Hematopoietic multipotent progenitor cell treated with erythropoietin and hydrocortisone succinate and interleukin-3 and kit ligand, for 17 days (in vitro differentiated cells): ENCODE results near the gene CDR2L.
"Not testable (repeated sequence)": the region's sequence is repeated elsewhere in the genome, so short reads cannot be mapped to it uniquely, and the experiment has no call there.

Source experiments
- DNase-seq: peaks from one replicate; pipeline ENCODE4 v3.0.0-alpha.2; 2015; ENCODE audit warnings: low spot score

CDR2L gene

DNA sequence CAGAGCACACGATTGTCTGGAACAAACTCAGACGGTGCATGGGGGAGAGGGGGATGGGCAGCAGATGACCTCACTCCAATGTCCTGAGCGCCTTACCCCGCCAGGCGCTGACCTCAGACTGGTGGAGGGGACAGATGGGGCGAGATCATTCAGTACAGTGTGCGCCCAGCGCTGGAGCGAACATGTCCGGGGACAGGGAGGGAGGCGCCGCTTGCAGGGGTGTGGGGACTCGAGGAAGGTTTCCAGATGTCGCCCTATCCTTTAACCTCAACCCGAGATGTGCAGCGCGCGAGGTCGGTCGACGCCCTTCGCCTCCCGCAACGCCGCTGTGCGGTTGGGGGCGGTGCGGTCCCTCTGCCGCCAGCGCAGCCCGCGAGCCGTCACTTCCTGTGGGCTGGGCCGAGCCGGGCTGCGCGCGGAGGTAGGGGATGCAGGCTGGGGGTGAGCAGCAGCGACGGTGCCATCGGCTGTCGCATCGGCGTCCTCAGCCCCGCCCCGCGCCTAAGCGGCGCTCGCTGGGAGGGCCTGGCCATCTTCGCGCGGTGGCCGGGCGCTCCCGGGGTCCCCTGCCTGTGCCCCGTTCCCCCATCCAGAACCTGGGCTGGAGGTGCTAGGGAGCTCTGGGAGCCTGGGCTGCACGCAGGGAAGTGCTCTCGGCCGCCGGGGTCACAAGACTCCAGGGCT is 5.3 kb upstream of the CDR2L start:
- DNase-seq: no peak

DNA sequence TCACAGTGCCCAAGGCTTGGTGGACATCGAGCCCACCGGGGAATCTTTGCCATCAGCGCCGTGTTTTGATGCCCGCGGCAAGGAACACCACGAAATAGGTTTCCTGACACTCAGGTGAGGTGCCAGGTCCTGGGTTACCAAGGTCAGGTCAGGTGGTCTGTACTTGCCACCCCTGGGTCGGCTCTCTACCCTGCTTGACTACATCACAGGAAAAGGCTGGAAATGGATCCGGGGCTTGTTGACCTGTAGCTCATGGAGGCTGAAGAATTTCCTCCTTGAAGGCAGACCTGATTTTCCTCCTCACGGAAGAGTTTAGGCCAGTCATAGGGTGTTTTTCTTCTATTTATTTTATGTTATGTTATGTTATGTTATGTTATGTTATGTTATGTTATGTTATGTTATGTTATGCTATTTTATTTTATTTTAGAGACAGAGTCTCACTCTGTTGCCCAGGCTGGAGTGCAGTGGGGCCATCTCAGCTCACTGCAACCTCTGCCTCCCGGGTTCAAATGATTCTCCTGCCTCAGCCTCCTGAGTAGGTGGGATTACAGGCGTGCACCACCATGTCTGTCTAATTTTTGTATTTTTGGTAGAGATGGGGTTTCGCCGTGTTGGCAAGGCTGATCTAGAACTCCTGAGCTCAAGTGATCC is 4.6 kb upstream of the CDR2L start:
- DNase-seq: not testable (repeated sequence)

DNA sequence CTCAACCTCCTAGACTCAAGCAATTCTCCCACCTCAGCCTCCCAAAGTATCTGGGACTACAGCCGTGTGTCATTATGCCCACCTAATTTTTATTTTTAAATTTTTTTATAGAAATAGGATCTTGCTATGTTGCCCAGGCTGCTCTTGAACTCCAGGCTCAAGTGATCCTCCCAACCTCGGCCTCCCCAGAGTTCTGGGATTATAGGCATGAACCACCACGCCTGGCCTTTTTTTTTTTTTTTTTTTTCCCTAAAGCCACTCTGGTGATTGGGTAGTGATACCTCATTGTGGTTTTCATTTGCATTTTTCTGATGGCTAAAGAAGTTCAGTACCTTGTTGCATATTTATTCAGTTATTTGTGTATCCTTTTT is 1.2 kb upstream of the CDR2L start:
- no peak for DNase-seq

DNA sequence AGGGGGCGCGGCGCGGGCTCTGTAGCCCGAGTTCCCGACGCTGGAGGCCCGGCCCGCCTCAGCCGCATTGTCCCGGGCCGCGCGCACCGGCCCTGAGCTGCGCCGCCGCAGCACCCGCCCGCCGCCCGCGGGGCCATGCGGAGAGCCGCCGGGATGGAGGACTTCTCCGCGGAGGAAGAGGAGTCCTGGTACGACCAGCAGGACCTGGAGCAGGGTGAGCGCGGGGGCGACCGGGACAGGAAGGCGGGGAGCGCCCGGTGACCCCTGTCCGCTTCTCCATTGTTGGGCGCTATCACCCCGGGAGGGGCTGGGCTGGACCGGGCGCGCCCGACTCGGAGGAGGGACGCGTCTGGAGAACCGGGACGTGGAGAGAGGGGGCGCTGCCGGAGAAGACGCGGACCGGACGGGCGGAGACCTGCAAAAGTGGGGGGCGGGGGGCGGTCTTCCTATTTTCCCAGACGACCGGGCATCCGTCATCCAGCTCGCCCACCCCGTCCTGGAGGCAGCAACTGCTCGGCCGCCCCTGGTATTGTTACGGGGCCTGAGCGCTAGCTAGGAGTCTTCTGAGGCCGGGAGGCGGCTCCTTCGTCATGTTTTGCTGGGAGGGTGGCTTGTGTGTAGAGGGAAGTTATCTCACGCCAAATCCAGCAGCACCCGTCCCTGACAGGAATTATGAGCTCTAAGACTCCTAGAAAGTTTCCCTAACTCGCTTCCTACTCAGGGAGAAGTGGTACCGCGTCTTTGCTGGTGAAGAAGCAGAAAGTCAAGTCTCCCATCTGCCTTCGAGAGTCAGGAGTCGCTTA is 678 bp downstream of the CDR2L start:
- DNase-seq: peak; percentile 12

DNA sequence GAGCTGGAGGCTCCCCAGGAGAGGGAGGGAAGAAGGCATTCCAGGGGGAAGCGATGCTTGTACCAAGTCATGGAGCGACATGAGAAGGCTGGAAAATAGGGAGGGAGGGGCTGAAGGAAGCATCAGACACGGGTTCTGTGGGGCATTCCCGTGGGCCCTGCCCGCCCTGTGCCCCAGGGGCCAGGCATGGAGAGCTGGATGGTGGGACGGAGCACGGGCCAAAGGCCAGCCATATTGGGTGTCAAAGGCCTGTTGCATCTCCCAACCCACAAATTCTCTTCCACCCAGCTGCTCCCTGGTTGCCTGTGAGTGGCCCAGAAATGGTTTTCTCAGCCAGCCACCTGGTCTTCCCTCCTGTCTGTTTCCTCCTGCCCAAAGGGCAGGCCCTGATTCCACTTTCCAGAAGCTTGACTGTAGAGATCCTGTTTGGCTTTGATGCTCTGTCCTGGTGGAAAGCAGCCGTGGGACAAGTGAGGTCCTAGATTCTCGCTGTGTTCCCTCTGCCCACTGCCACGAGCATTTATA is 3.2 kb downstream of the CDR2L start:
- no peak for DNase-seq

DNA sequence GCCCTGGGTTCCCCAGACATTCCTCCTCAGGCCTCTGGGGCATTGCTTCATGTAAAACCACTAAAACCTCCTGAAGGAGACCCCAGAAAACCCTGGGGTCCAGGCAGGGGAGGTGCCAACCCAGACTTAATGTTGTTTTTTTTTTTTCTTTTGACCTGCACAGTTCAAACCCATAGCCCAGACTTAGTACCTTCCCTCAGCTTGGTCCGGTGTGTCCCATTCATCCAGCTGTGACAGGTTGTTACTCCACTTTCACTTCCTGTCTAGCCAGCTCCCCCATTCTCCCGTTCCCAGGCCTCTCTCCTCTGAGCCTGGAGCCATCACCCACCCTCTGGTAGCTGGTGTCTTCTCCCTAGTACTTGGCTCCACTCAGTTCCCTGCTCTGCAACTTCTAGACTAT is 4.8 kb downstream of the CDR2L start:
- no peak for DNase-seq

DNA sequence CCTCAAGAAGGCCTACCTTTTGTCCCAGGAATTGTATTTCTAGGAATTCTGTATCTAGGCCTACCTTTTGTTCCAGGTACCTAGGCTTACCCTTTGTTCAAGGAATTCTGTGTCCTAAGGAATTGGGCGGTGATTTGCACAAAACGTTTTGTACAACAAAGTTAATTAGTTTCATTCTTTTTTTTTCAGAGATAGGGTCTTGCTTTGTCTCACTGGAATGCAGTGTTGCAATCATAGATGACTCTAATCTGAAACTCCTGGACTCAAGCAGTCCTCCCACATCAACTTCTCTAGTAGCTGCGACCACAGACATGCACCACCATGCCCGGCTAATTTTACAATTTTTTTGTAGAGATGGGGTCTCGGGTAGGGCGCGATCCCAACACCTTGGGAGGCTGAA is 7.0 kb downstream of the CDR2L start:
- no peak for DNase-seq

DNA sequence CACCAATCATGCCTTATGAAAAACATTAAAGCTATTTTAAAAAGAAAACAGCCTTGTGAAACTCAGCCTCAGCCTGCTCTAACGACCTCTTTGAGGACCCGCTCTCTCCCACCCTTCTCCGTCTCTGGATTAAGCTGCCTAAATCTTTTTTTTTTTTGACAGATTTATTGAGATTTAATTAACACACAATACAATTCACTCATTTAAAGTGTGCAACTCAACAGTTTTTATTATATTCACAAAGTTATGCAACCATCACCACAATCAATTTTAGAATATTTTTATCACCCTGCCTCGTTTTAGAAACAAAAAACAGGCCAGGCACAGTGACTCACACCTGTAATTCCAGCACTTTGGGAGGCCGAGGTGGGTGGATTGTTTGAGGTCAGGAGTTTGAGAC is 8.4 kb downstream of the CDR2L start:
- DNase-seq: no peak

DNA sequence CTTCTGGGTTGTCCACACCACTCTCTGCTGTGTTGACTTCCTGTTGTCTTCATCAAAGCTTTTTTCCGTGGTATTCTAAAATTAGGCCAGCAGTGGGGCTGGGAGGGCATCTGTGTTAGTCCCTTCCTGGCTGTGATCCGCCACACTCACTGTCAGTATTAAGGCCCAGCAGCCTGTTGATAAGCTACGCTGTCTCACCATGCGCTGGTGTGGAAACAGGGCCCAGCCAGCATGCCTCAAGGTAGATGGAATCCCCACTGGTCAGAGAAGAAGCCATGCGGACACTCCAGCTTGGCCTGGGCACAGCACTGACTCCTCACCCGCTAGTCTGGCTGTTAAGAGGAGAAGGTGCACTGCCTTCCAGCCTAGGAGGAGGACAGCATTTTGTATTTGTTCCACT is 11.4 kb downstream of the CDR2L start:
- DNase-seq: no peak

DNA sequence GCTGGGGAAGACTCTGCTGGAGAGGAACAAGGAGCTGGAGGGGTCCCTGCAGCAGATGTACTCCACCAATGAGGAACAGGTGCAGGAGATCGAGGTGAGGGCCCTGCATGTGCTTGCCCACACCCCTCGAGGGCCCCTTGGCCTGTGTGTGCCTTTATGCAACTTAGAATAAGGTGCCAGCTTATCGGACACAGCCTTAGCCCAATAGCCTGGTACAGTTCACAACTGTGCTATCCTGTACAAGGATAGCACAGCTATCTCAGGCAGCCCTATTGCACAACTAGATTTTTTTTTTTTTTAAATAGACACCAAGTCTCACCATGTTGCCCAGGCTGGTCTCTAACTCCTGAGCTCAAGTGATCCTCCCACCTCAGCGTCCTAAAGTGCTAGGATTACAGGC is 12.1 kb downstream of the CDR2L start:
- DNase-seq: no peak

DNA sequence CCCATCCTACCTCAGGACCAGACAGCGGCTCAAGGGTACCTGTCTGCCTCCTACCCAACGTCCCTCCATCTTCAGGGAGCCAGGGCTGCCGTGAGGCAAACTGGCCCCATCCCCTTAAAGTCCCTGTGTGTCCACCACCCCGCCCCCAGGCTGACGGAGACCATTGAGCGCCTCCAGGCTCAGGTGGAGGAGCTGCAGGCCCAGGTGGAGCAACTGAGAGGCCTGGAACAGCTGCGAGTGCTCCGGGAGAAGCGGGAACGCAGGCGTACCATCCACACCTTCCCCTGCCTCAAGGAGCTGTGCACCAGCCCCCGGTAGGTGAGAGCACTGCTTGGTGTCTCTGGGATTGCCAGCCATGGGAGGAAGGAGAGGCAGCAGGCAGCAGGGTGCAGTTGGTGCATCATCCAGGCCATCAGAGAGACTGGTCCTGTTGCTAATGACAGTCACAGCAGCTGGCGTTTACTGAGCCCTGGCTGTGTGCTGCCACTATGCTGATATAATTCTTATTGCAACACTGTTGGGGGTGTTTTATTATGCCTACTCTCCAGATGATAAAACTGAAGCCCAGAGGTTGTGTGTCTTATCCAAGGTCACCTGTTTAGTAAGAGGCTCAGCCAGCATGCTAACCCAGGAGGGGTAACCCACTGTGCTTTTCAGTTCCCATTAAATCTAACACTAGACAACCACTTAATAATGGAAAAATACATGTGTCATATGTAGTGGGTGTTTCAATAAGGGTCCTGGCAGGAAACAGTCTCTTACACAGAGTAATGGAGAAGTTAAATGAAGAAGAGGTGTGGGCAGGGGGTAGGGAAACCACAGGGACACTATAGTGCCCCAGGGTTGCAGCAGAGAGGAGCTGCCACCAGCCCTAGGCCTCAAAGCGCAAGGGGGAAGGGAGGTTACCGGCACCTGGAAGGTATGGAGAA is 14.7 kb downstream of the CDR2L start:
- DNase-seq: no peak

DNA sequence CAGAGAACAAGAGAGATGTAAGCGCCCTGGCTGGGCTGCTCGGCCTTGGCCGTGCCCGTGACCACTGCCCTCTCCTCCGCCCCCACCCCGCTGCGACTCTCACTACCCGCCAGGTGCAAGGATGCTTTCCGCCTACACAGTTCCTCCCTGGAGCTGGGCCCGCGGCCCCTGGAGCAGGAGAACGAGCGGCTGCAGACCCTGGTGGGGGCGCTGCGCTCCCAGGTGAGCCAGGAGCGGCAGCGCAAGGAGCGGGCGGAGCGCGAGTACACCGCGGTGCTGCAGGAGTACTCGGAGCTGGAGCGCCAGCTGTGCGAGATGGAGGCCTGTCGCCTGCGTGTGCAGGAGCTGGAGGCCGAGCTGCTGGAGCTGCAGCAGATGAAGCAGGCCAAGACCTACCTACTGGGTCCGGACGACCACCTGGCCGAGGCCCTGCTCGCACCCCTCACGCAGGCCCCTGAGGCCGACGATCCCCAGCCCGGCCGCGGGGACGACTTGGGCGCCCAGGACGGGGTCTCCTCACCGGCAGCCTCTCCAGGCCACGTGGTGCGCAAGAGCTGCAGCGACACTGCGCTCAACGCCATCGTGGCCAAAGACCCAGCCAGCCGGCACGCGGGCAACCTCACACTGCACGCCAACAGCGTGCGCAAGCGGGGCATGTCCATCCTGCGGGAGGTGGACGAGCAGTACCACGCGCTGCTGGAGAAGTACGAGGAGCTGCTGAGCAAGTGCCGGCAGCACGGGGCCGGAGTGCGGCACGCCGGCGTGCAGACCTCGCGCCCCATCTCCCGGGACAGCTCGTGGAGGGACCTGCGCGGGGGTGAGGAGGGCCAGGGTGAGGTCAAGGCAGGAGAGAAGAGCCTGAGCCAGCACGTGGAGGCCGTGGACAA is 15.9 kb downstream of the CDR2L start:
- no peak for DNase-seq

DNA sequence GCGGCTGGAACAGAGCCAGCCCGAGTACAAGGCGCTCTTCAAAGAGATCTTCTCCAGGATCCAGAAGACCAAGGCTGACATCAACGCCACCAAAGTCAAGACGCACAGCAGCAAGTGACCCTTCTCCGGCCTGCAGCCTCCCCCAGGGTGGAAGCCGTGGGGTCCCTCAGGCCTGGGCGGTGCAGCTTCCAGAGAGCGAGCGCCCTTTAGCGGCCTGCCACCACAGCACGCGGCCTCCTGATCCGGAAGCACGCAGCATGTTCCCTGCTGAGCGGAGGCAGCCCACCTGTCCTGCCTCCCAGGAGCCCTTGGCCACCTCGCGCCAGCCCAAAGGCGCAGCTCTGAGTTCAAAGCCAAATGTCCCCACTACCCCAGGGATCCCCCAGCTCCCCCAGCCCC is 16.5 kb downstream of the CDR2L start:
- no peak for DNase-seq

DNA sequence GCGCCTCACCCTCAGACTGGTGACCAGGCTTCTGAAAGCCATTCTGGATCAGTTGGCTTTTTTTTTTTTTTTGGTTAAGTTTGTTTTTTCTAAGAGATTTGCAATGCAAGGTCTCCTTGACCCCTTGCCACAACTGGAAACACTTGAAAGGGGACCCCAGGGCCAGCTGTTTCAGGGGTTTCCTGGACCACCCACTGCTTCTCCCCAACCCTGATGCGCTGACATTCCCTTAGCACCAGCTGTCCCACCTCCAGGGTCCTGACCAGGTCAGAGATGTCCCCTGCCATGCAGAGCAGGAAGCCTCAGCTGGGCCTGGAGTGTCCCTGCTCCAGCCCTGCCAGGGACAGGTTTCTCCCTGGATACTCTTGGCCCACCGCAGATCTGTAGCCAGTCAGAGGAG is 16.9 kb downstream of the CDR2L start:
- DNase-seq: no peak

DNA sequence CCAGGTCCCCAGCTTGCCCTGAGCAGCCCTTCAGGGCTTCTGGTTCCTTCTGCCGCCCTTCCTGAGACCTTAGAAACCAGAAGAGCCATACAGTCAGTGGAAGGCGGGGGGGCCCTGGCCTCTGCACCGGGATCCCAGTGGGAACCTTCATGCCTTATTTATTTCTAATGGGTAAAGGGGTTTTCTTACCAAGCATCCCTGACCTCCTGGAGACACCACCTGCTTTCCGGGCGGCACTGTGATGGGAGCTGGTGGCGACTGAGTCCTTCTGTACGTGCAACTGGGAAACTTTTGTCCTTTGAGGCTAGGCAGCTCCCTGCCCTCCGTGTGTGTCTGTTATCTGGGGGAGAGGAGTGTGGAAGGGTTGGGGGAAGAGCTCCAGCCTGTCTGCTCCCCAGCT is 17.9 kb downstream of the CDR2L start:
- DNase-seq: no peak

DNA sequence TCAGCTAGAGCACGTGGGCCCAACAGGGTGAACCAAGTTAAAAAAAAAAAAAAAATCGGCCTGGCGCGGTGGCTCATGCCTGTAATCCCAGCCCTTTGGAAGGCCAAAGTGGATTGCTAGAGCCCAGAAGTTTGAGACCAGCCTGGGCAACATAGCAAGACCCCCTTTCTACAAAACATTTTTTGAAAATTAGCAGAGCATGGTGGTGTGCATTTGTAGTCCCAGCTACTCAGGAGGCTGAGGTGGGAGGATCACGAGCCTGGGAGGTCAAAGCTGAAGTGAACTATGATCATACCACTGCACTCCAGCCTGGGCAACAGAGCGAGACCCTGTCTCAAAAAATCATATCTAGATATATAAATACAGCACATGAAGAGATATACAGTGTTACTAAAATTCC is 18.7 kb downstream of the CDR2L start:
- DNase-seq: not testable (repeated sequence)

DNA sequence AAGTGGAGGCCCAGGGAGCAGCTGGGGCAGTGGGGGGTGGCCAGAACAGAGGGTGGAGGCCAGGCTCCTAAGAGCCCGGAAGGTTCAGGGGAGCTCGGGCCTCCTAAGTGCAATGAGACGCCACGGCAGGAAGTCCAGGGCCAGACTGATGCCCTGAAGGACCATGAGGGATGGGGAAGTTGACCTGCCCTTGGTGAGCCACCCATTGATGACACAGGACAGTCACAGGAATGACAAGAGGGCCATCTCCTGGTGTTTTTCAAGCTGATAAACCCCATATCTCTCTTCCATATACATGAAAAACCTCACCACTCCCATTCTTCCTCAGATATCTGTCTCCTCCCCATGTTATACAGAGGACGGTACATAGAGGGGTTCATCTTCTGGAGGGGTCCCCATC is 19.2 kb downstream of the CDR2L start:
- peak; percentile 34 for DNase-seq

DNA sequence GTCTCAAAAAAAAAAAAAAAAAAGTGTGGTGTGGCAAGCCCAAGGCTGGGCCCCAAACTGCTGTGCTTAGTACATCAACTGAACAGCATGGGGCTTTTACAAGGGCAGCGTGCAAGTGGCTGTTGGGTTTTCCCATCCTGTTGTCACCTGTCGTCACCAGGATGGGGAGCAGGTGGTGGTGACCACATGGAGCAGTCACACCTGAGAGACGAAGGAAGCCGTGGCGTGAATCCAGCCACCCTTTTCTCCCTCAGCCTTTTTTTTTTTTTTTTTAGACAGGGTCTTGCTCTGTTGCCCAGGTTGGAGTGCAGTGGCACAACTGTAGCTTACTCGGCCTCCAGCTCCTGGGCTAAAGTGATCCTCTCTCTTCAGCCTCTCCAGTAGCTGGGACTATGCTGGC is 20.9 kb downstream of the CDR2L start:
- no peak for DNase-seq

DNA sequence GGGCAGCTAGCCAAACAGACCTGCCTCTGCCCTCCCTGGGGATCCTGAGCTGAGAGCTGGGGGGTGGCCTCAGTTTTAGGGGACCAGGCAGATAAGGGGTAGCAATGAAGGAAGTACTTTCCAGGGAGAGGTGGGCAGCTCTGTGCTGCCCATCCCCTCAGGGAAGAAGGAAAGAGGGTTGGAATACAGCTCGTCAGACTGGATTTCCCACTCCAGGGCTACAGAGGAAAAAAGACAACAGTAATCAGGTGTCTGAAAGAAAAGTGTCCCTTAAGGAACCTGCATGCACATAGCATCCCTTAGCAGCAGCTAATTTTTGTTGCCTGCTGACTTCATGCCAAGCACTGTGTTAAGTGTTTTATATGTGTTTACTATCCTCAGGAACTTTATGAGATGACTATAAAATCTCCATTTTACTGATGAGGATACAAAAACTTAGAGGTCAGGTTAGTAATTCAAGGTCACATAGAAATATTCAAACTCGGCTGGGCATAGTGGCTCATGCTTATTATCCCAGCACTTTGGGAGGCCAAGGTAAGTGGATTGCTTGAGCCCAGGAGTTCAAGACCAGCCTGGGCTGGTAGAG is 21.8 kb downstream of the CDR2L start:
- DNase-seq: no peak

DNA sequence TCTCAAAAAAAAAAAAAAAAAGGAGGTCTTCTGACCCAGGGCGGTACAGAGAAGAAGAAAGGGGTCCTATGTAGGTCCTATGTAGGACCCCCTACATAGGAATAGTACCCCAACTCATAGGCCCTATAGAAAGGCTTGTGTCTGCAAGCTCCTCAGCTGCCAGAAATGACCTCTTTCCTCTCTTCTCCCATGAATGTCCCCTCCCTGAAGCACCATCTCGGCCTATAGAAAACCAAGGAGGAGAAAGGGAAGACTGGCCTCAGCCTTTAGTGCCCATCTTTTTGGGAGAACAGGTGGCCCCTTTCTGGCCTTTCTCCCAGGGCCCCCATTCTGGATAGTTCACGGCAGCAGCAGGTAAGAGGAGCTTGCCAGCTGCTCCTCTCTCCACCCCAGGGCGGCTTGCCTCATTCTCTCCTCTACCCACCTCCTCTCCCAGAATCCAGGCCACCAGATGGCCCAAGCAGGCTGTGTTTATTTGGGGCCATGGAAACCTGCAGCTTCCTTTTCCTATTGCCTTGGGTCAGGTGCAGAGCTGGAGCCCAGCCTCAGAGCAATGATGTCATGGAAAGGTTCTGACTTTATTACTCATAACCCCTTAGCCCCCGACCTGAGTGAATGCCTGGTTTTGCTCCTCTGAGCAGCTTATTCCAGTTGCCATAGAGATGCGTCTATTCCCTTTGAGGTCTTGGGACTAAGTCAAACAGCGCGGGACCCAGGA is 23.4 kb downstream of the CDR2L start:
- DNase-seq: no peak
